H9 (cell line): ENCODE measurements around the gene PRKCI. TPM values are rescaled to one million over a fixed set of nuclear protein-coding genes. Genes with fewer than 3 reads are reported as not detected.
"Not testable (repeated sequence)": the region's sequence is repeated elsewhere in the genome, so short reads cannot be mapped to it uniquely, and the experiment has no call there.

Experiments used
- DNase-seq: peaks from one replicate; pipeline ENCODE4 v3.0.0-alpha.2; 2017
- H2AFZ ChIP-seq: one replicate; pipeline ENCODE4 v1.6.1; 2013; ENCODE audit warnings: mild to moderate bottlenecking, low read length, control low read depth, moderate library complexity
- H2AK5ac ChIP-seq: 2 replicates; pipeline ENCODE4 v1.6.1; 2013; ENCODE audit warnings: low read length, control low read depth, mixed read lengths; ENCODE audit not compliant: insufficient read length
- H2BK120ac ChIP-seq: one replicate; pipeline ENCODE4 v1.6.1; 2013; ENCODE audit warnings: low read depth, mild to moderate bottlenecking, low read length, control low read depth, inconsistent platforms; ENCODE audit not compliant: poor library complexity, severe bottlenecking
- H2BK12ac ChIP-seq: 2 replicates; pipeline ENCODE4 v1.6.1; 2013; ENCODE audit warnings: low read length, control low read depth, mixed read lengths, low read depth; ENCODE audit not compliant: insufficient read length
- H2BK15ac ChIP-seq: 2 replicates; pipeline ENCODE4 v1.6.1; 2013; ENCODE audit warnings: low read depth, low read length, control low read depth
- H2BK20ac ChIP-seq: one replicate; pipeline ENCODE4 v1.6.1; 2013; ENCODE audit warnings: low read depth, mild to moderate bottlenecking, low read length, control low read depth, inconsistent platforms; ENCODE audit not compliant: poor library complexity, severe bottlenecking
- H2BK5ac ChIP-seq: 2 replicates; pipeline ENCODE4 v1.6.1; 2013; ENCODE audit warnings: low read length, control low read depth, mixed read lengths; ENCODE audit not compliant: insufficient read length
- H3K14ac ChIP-seq: 2 replicates; pipeline ENCODE4 v1.6.1; 2013; ENCODE audit warnings: low read length, control low read depth; ENCODE audit not compliant: insufficient read depth
- H3K18ac ChIP-seq: 2 replicates; pipeline ENCODE4 v1.6.1; 2013; ENCODE audit warnings: low read depth, mild to moderate bottlenecking, mixed read lengths, low read length, control low read depth; ENCODE audit not compliant: insufficient read length
- H3K23ac ChIP-seq: 2 replicates; pipeline ENCODE4 v1.6.1; 2013; ENCODE audit warnings: low read length, control low read depth, mixed read lengths, low read depth; ENCODE audit not compliant: insufficient read length
- H3K23me2 ChIP-seq: 2 replicates; pipeline ENCODE4 v1.6.1; 2013; ENCODE audit warnings: low read depth, mild to moderate bottlenecking, mixed read lengths, low read length, control low read depth; ENCODE audit not compliant: insufficient read length, poor library complexity, severe bottlenecking
- H3K27ac ChIP-seq: 2 replicates; pipeline ENCODE4 v1.5.1; 2013; ENCODE audit warnings: low read length, control low read depth, mixed read lengths, low read depth; ENCODE audit not compliant: insufficient read length
- H3K27me3 ChIP-seq: 2 replicates; pipeline ENCODE4 v1.6.1; 2013; ENCODE audit warnings: low read length, control low read depth, inconsistent platforms; ENCODE audit not compliant: insufficient read depth
- H3K4ac ChIP-seq: 2 replicates; pipeline ENCODE4 v1.6.1; 2013; ENCODE audit warnings: low read depth, mild to moderate bottlenecking, control low read depth, inconsistent platforms, low read length, moderate library complexity
- H3K4me1 ChIP-seq: 2 replicates; pipeline ENCODE4 v1.6.1; 2013; ENCODE audit warnings: low read length, control low read depth, inconsistent platforms; ENCODE audit not compliant: insufficient read depth
- H3K4me2 ChIP-seq: 2 replicates; pipeline ENCODE4 v1.6.1; 2013; ENCODE audit warnings: low read length, control low read depth, mixed read lengths; ENCODE audit not compliant: insufficient read length, insufficient read depth
- H3K56ac ChIP-seq: 2 replicates; pipeline ENCODE4 v1.6.1; 2013; ENCODE audit warnings: low read depth, mild to moderate bottlenecking, mixed read lengths, low read length, control low read depth; ENCODE audit not compliant: insufficient read length
- H3K79me1 ChIP-seq: 2 replicates; pipeline ENCODE4 v1.6.1; 2013; ENCODE audit warnings: low read depth, mild to moderate bottlenecking, moderate library complexity, low read length, control low read depth, inconsistent platforms; ENCODE audit not compliant: insufficient read depth, poor library complexity, severe bottlenecking
- H3K79me2 ChIP-seq: 2 replicates; pipeline ENCODE4 v1.6.1; 2013; ENCODE audit warnings: low read length, control low read depth, inconsistent platforms; ENCODE audit not compliant: insufficient read depth
- H3K9ac ChIP-seq: 2 replicates; pipeline ENCODE4 v1.6.1; 2013; ENCODE audit warnings: low read length, control low read depth, mixed read lengths; ENCODE audit not compliant: insufficient read length; ENCODE audit errors: extremely low read depth
- H3K9me3 ChIP-seq: one replicate; pipeline ENCODE4 v1.6.1; 2013; ENCODE audit warnings: low read depth, low read length, inconsistent platforms; ENCODE audit not compliant: control insufficient read depth
- H3T11ph ChIP-seq: one replicate; pipeline ENCODE4 v1.6.1; 2013; ENCODE audit warnings: mild to moderate bottlenecking, low read length, control low read depth, inconsistent platforms
- H4K20me1 ChIP-seq: one replicate; pipeline ENCODE4 v1.6.1; 2013; ENCODE audit not compliant: control insufficient read depth, insufficient read length, insufficient read depth
- H4K5ac ChIP-seq: 2 replicates; pipeline ENCODE4 v1.6.1; 2013; ENCODE audit warnings: low read depth, mild to moderate bottlenecking, mixed read lengths, low read length, control low read depth; ENCODE audit not compliant: insufficient read length
- H4K8ac ChIP-seq: replicated peaks from 2 replicates; pipeline ENCODE4 v1.6.1; 2013; ENCODE audit warnings: low read length, control low read depth, mixed read lengths, low read depth; ENCODE audit not compliant: insufficient read length
- H4K91ac ChIP-seq: 2 replicates; pipeline ENCODE4 v1.6.1; 2013; ENCODE audit warnings: low read depth, mild to moderate bottlenecking, moderate library complexity, mixed read lengths, low read length, control low read depth; ENCODE audit not compliant: insufficient read length
- H3K27ac Mint-ChIP-seq, 3 experiments: 2 replicates in 2 of 3; 3 replicates in 1 of 3; pipeline ENCODE4 v1.8.0; 2020 to 2021; ENCODE audit warnings: mixed read lengths in 3 of 3, mild to moderate bottlenecking in 1 of 3, moderate library complexity in 1 of 3
- H3K27me3 Mint-ChIP-seq: 2 replicates; pipeline ENCODE4 v1.8.0; 2021; ENCODE audit warnings: low read depth, mild to moderate bottlenecking, moderate library complexity, mixed read lengths
- H3K36me3 Mint-ChIP-seq, 3 experiments: 2 replicates in 2 of 3; 3 replicates in 1 of 3; pipeline ENCODE4 v1.8.0; 2020 to 2021; ENCODE audit warnings: low read depth in 3 of 3, mixed read lengths in 3 of 3; ENCODE audit not compliant: insufficient read depth in 1 of 3
- H3K4me1 Mint-ChIP-seq, 2 experiments: 2 replicates each; pipeline ENCODE4 v1.8.0; 2020; ENCODE audit warnings: mixed read lengths in 2 of 2
- H3K4me3 Mint-ChIP-seq, 2 experiments: 2 replicates in 1 of 2; 3 replicates in 1 of 2; pipeline ENCODE4 v1.8.0; 2020 to 2021; ENCODE audit warnings: mild to moderate bottlenecking in 2 of 2, mixed read lengths in 2 of 2, moderate library complexity in 1 of 2
- H3K9me3 Mint-ChIP-seq, 2 experiments: 2 replicates in 1 of 2; 3 replicates in 1 of 2; pipeline ENCODE4 v1.8.0; 2020; ENCODE audit warnings: mild to moderate bottlenecking in 2 of 2, mixed read lengths in 2 of 2, moderate library complexity in 1 of 2
- CTCF ChIP-seq: fragments of 200-600 bp; sonication (generic); conservative IDR thresholded peaks from 3 replicates; pipeline ENCODE4 v1.8.0; 2021; ENCODE audit warnings: antibody characterized with exemption, mild to moderate bottlenecking
- WGBS: extraction: QIAGEN DNeasy Blood & Tissue Kit; methylation state at CpG from one replicate; pipeline ENCODE4 v1.1.7; 2013; ENCODE audit warnings: missing lambda C conversion rate, low lambda C conversion rate, mixed read lengths; ENCODE audit not compliant: insufficient read length; ENCODE audit errors: extremely low coverage; 5-methylcytosine and 5-hydroxymethylcytosine counted together
- total RNA-seq: library from RNA; stranded (reverse); gene quantifications from 2 replicates; pipeline ENCODE4 v1.2.1, GENCODE V29; 2021

PRKCI gene
- total RNA-seq, 1 experiment from 2014 or later = 71.1 TPM

DNA sequence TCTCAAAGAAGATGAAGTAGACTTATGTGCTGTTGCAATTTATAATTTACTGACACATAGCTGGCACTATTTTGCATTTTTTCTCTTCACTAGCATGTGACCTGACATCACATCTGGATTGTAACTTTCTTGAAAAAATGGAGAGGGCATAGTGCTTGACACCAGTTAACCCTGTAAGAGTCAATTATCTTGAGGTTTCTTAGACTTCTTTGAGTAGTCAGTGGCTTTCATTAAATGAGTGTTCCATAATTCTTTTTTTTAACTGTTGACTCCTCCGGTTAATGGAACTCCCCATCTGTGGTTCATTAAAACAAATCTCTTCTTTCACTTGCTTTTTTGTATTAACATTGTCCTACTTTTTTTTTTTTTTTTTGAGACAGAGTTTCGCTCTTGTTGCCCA lies 16.9 kb upstream of the PRKCI start:
- no peak overlapping the region for H3K4me2 ChIP-seq
- no peak overlapping the region for H2BK12ac ChIP-seq
- no peak overlapping the region for H2BK5ac ChIP-seq
- H3K4me1 Mint-ChIP-seq = peaks cover 9 to 10% of the 10 kb centered on the region in 2 experiments
- no peak overlapping the region for H3K18ac ChIP-seq
- H3K4me3 Mint-ChIP-seq = no peak overlapping the region
- no peak overlapping the region for H2AFZ ChIP-seq
- H2BK20ac ChIP-seq = no peak overlapping the region
- no peak overlapping the region for H3K27ac Mint-ChIP-seq
- no peak for DNase-seq
- peaks cover 1 to 5% of the 10 kb centered on the region in 2 experiments; a peak in 3 of 5 replicates for H3K9me3 Mint-ChIP-seq
- no peak overlapping the region for H3K23ac ChIP-seq
- H3K27me3 Mint-ChIP-seq = no peaks in the 10 kb centered on the region
- no peak overlapping the region for H2AK5ac ChIP-seq
- H3T11ph ChIP-seq = no peak overlapping the region
- no peak overlapping the region for H3K9ac ChIP-seq
- no peaks in the 10 kb centered on the region for H3K9me3 ChIP-seq
- peaks cover 0 to 1% (median 0%) of the 10 kb centered on the region in 3 experiments; a peak in 1 of 7 replicates for H3K36me3 Mint-ChIP-seq
- no peak overlapping the region for H4K8ac ChIP-seq
- WGBS = no CpG with 5 or more reads among the region's 2 CpGs
- H4K5ac ChIP-seq = no peak overlapping the region
- no peaks in the 10 kb centered on the region for H3K4me1 ChIP-seq
- H4K20me1 ChIP-seq = no peaks in the 10 kb centered on the region
- no peak overlapping the region for H2BK120ac ChIP-seq
- H3K56ac ChIP-seq = no peak overlapping the region
- no peak overlapping the region for H4K91ac ChIP-seq
- no peak overlapping the region for H3K4ac ChIP-seq
- no peaks in the 10 kb centered on the region for H3K27me3 ChIP-seq
- TF ChIP-seq CTCF = no peak
- H3K27ac ChIP-seq = no peak overlapping the region
- no peaks in the 10 kb centered on the region for H3K23me2 ChIP-seq
- no peaks in the 10 kb centered on the region for H3K79me1 ChIP-seq
- no peak overlapping the region for H3K14ac ChIP-seq
- H2BK15ac ChIP-seq = no peak overlapping the region
- H3K79me2 ChIP-seq = no peaks in the 10 kb centered on the region

DNA sequence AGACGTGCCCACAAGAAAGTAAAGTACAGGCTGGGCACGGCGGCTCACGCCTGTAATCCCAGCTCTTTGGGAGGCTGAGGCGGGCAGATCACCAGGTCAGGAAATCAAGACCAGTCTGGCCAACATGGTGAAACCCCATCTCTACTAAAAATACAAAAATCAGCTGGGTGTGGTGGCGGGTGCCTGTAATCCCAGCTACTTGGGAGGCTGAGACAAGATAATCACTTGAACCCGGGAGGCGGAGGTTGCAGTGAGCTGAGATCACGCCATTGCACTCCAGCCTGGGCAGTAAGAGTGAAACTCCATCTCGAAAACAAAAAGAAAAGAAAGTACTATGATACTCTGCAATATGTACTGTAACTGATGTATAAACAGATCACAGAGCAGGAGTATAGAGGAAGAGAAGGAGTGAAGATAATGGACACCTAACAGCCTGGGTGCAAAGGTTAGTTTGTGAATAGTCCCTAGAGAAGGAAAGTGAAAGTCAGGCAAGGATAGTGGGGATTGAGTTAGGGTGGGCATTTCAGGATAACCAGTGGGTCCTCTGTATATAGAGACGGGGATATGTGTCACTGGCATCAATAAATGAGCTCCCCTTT lies 16.0 kb upstream of the PRKCI start:
- H3K4me1 Mint-ChIP-seq, H3T11ph ChIP-seq, H4K20me1 ChIP-seq, H3K27me3 Mint-ChIP-seq, H3K14ac ChIP-seq, H3K36me3 Mint-ChIP-seq, H3K9ac ChIP-seq, H2AFZ ChIP-seq, H3K27me3 ChIP-seq, H2AK5ac ChIP-seq, H2BK120ac ChIP-seq, H2BK5ac ChIP-seq, H3K27ac ChIP-seq, H3K23ac ChIP-seq, H3K79me2 ChIP-seq, H2BK20ac ChIP-seq, H3K9me3 ChIP-seq, H3K18ac ChIP-seq, H3K4me2 ChIP-seq, H3K79me1 ChIP-seq, H3K23me2 ChIP-seq, H3K56ac ChIP-seq, DNase-seq, H3K27ac Mint-ChIP-seq, H3K4me3 Mint-ChIP-seq, H4K5ac ChIP-seq, H4K8ac ChIP-seq, H4K91ac ChIP-seq, H3K4me1 ChIP-seq, H3K4ac ChIP-seq, H2BK12ac ChIP-seq, H2BK15ac ChIP-seq: not testable (repeated sequence)
- H3K9me3 Mint-ChIP-seq = peaks cover 6 to 13% of the 10 kb centered on the region in 2 experiments
- no CpG with 5 or more reads among the region's 11 CpGs for WGBS
